Left colon (tissue), 2 donors: ENCODE measurements around the gene ZNF711. TPM values are rescaled to one million over a fixed set of nuclear protein-coding genes. Genes with fewer than 3 reads are reported as not detected.
"Not testable (repeated sequence)": the region's sequence is repeated elsewhere in the genome, so short reads cannot be mapped to it uniquely, and the experiment has no call there.

Experiments used
- ATAC-seq: fragments of 200-7000 bp; cut with Tn5 transposase; one replicate; pipeline ENCODE4 v1.9.1; 2020; ENCODE audit warnings: mild to moderate bottlenecking, moderate library complexity
- DNase-seq, 2 donors: peaks; one replicate each; pipeline ENCODE4 v3.0.0-alpha.2; 2020
- intact Hi-C, 2 donors: fragments of 100-400 bp; cut with DNase I in 1 of 2; cut with micrococcal nuclease in 1 of 2; formaldehyde crosslinking; loops; one replicate each; pipeline versions ENCODE4 v1.11.2 to v1.14.0; 2022; cut with DNase I, micrococcal nuclease
- long read RNA-seq: library from polyadenylated mRNA; unstranded; transcript quantifications from one replicate; pipeline ENCODE4 v2.0.0, GENCODE V29; 2021
- total RNA-seq, 2 donors: library from RNA; stranded (reverse); fragmentation: NEBNext Ultra II Directional; extraction: Animal tissue kit (Norgen Biotek cat#: 25700); gene quantifications; one replicate each; pipeline ENCODE4 v1.2.1, GENCODE V29; 2021
- donor health status: DM: no; HTN: no; CAD: no.
- donor health status: DM: yes; HTN: yes; CAD: no.

Gene ZNF711
- 1 to 10 TPM; 1.3 to 1.5 TPM for total RNA-seq
- long read RNA-seq: 0 reads

- DNase-seq (peak; percentile 43 to 45), ATAC-seq (peak; percentile 80)
- intact Hi-C loops: no loop called here
Measured at GRCh38 chrX:85243761-85244449, at the start of gene ZNF711, which contains the start of gene SATL1. ZNF711 (plus strand) TSS chrX:85243991; CDS start chrX:85247573, 3,582 bp downstream. SATL1 (minus strand) TSS chrX:85243779; CDS start chrX:85108968, 134,811 bp downstream.

GRCh38 chrX:85196319-85196718, 47.5 kb upstream of the ZNF711 start:
- no peak for ATAC-seq
- DNase-seq: no peak
- intact Hi-C loops: no loop called here

- no peak for ATAC-seq
- DNase-seq: no peak
- intact Hi-C loops: no loop called here
Measured at GRCh38 chrX:85203461-85203970, 40.3 kb upstream of the ZNF711 start.

- no peak for ATAC-seq
- intact Hi-C loops: no loop called here
- no peak for DNase-seq
Measured at GRCh38 chrX:85213792-85214530, 29.8 kb upstream of the ZNF711 start.

GRCh38 chrX:85215946-85216345, 27.8 kb upstream of the ZNF711 start:
- DNase-seq (no peak), ATAC-seq (no peak)
- intact Hi-C loops: no loop called here

GRCh38 chrX:85221361-85221760, 22.4 kb upstream of the ZNF711 start:
- intact Hi-C loops: no loop called here
- DNase-seq (no peak), ATAC-seq (no peak)

GRCh38 chrX:85223359-85223758, 20.4 kb upstream of the ZNF711 start:
- intact Hi-C loops: no loop called here
- no peak for DNase-seq
- ATAC-seq: no peak

- intact Hi-C loops: no loop called here
- no peak for ATAC-seq
- DNase-seq: no peak
Measured at GRCh38 chrX:85243155-85243554, 636 bp upstream of the ZNF711 start.

GRCh38 chrX:85244450-85245211, 840 bp downstream of the ZNF711 start:
- DNase-seq: peak in 1 of 2 donors; percentile 6
- intact Hi-C loops: no loop called here
- peak; percentile 44 for ATAC-seq

- ATAC-seq: not testable (repeated sequence)
Measured at GRCh38 chrX:85285286-85285685, 41.5 kb downstream of the ZNF711 start.

GRCh38 chrX:85288992-85289723, 45.4 kb downstream of the ZNF711 start:
- DNase-seq (no peak), ATAC-seq (no peak)
- intact Hi-C loops: no loop called here

More at GRCh38 chrX:85285286-85285685, 41.5 kb downstream of the ZNF711 start:
- intact Hi-C loops, DNase-seq: not testable (repeated sequence)

GRCh38 chrX:85303544-85303943, 59.8 kb downstream of the ZNF711 start:
- ATAC-seq (no peak), DNase-seq (no peak)
- intact Hi-C loops: no loop called here

GRCh38 chrX:85309717-85310116, 65.9 kb downstream of the ZNF711 start:
- peak; percentile 44 for ATAC-seq
- intact Hi-C loops: no loop called here
- DNase-seq: no peak

GRCh38 chrX:85311348-85311747, 67.6 kb downstream of the ZNF711 start:
- DNase-seq, intact Hi-C loops, ATAC-seq: not testable (repeated sequence)

Other genes with a start within 250 kb of the ZNF711 start
- gene APOOL, start 240.1 kb upstream of the ZNF711 start, total RNA-seq: 10 to 100 TPM; 22.8 to 24.4 TPM
- under 1 TPM; 0.08 to 0.09 TPM for gene SATL1, start 212 bp upstream of the ZNF711 start, total RNA-seq
- gene POF1B, start 135.7 kb downstream of the ZNF711 start, total RNA-seq: 100 to 1,000 TPM; 159 to 184 TPM